ENCODE results near the gene LHFPL4. TPM values are rescaled to one million over a fixed set of nuclear protein-coding genes. Genes with fewer than 3 reads are reported as not detected.

The LHFPL4 gene
- total and polyA plus RNA-seq, 2 of the 8 experiments (the other 6 are each of a cell fraction or from before 2014, with no cell fraction given) = 5.0 to 16.9 TPM

DNA sequence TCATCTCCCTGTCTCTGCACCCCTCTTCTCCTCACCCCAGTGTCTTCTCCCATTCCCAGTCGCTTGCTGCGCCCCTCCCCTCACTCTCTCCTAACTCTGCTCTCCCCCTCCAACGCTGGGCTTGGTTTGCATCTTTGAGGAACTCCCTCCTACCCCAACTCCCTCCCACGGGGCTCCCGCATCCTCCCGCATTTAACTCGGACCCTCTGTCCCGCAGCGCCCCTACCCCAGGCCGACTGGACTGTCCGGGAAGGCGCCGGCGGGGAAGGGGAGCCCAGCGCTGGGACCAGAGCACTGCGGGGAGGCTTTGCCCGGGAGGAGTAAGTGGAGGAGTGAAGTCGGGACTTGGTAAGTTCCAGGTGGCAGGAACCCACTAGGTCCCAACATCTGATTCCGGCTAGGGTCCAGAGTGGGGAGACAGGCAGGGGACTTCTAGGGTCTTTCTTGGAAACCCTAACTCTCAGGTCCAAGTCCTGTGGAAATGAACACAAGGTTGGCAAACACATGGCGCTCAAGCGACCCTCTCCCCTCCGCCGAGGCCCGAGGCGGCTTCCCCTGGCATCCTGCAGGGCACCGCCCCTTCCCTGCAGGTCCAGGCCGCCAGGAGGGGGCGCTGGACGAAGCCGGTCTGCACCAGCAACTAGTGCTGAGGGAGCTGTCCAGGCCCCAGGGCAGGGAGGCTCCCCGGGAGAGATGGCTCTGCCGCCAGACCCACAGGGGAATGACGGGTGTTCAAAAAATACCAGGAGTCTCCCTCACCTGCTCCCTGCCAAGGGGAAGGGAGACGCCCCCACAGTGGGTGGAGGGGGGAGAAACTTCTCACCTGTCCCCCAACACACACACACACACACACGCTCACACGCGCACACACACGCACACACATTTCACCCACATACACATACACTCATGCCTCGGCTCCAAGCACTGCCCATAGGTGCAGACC lies 53.2 kb downstream of the LHFPL4 start:
- POLR2A ChIA-PET (ENCODE audit: partially characterized antibody) = interaction anchor here (0.6 to 2.0 kb wide), 8 partner anchors 7 to 1401 kb away, joined by 3 to 7 read pairs (median 4); partner anchors contain the start of gene THUMPD3
- H3K23me2 ChIP-seq (ENCODE audit: low read depth, low read length) = peaks cover 8% of the 10 kb centered on the region; the same call in 1 of the 2 replicates
- 18% methylated on average over 33 of the region's 39 CpGs; no CpG with 5 or more reads in 1 of the 2 experiments for WGBS, 2 experiments (ENCODE audit: extremely low coverage in 1 of 2, insufficient coverage in 1 of 2, insufficient read length in 1 of 2, insufficient replicate concordance in 2 of 2, low coverage in 1 of 2, low lambda C conversion rate in 2 of 2, missing lambda C conversion rate in 1 of 2)
- TF ChIP-seq RBBP5 (IDR thresholded peaks at IDR 0.05; ENCODE audit: borderline replicate concordance, low read depth, low read length) (peak; percentile 54), SP2 (IDR thresholded peaks at IDR 0.05; ENCODE audit: low read length) (no peak), TBP (IDR thresholded peaks at IDR 0.05; ENCODE audit: low read depth, low read length) (peak; percentile 38; the same call in 1 of the 2 replicates), KDM5A (IDR thresholded peaks at IDR 0.05; ENCODE audit: low read length) (no peak), ASH2L (IDR thresholded peaks at IDR 0.05; ENCODE audit: low read length) (peak; percentile 93), EZH2 (IDR thresholded peaks at IDR 0.05; ENCODE audit: low read depth, low read length, severe bottlenecking) (no peak), POLR2AphosphoS5 (IDR thresholded peaks at IDR 0.05; ENCODE audit: low read depth, low read length) (no peak; the same call in 1 of the 2 replicates), SAP30 (IDR thresholded peaks at IDR 0.05; ENCODE audit: insufficient read depth, insufficient replicate concordance, low read length) (peak; percentile 34), RAD21 (IDR thresholded peaks at IDR 0.05 in 1 of 2, conservative IDR thresholded peaks at IDR 0.05 in 1 of 2; ENCODE audit: low read depth in 2 of 2, low read length in 2 of 2) (peak; percentile 68 to 76)

More for the DNA sequence above, 53.2 kb downstream of the LHFPL4 start:
- Histone ChIP-seq H3K9me3 (ENCODE audit: insufficient read depth in 2 of 2, low read depth in 1 of 2, low read length in 1 of 2) (no peaks in the 10 kb centered on the region), H4K20me1 (replicated peaks in 1 of 2; ENCODE audit: control insufficient read depth in 1 of 2, insufficient read depth in 2 of 2, low read length in 2 of 2) (peaks cover 0 to 2% of the 10 kb centered on the region in 2 experiments), H3K56ac (replicated peaks; ENCODE audit: insufficient read length, low read depth, low read length) (peak overlapping the region; percentile 0), H2BK120ac (replicated peaks; ENCODE audit: low read depth, low read length) (no peak overlapping the region), H3K79me1 (ENCODE audit: low read depth, low read length) (no peaks in the 10 kb centered on the region), H2BK5ac (ENCODE audit: low read depth, low read length) (0 out of 2 replicates have a peak overlapping the region, but pooled peaks have one; percentile 56), H2BK20ac (ENCODE audit: low read length) (no peak overlapping the region), H2AFZ (ENCODE audit: low read length) (peak overlapping the region; percentile 89; the same call in 1 of the 2 replicates), H3K27ac (ENCODE audit: low read depth, low read length) (no peak overlapping the region), H2AK5ac (ENCODE audit: low read depth, low read length) (no peak overlapping the region), H3K27me3 (replicated peaks in 1 of 4; ENCODE audit: control insufficient read depth in 3 of 4, extremely low read depth in 1 of 4, insufficient read depth in 3 of 4, low read length in 3 of 4) (peaks cover 0 to 12% (median 11%) of the 10 kb centered on the region in 4 experiments; a peak in 5 of 7 replicates), H3K9ac (replicated peaks in 1 of 4; ENCODE audit: extremely low read depth in 1 of 4, low read depth in 3 of 4, low read length in 3 of 4) (peak overlapping the region in 3 of 4 experiments; percentile 33 to 56 (median 35); a peak in 3 of 7 replicates), H3K18ac (ENCODE audit: extremely low read depth, low read length) (peak overlapping the region; percentile 87), H3K4ac (replicated peaks; ENCODE audit: insufficient read length, low read depth, low read length) (no peak overlapping the region), H3K4me3 (ENCODE audit: extremely low read depth in 1 of 4, insufficient read depth in 2 of 4, low read depth in 3 of 4, low read length in 4 of 4) (peak overlapping the region; percentile 58 to 92 (median 70)), H3K23ac (ENCODE audit: insufficient read length) (no peak overlapping the region), H3K14ac (ENCODE audit: insufficient read length) (no peak overlapping the region), H4K5ac (ENCODE audit: insufficient read length, low read depth, low read length) (peak overlapping the region; percentile 22), H3K4me1 (replicated peaks in 1 of 4; ENCODE audit: control insufficient read depth in 3 of 4, insufficient read depth in 4 of 4, low read length in 3 of 4) (peaks cover 0 to 6% (median 3%) of the 10 kb centered on the region in 4 experiments; a peak in 4 of 7 replicates), H3K79me2 (ENCODE audit: control insufficient read depth in 1 of 2, insufficient read depth in 2 of 2, low read length in 2 of 2) (no peaks in the 10 kb centered on the region), H3K36me3 (ENCODE audit: control insufficient read depth in 2 of 4, insufficient read depth in 4 of 4, low read length in 3 of 4) (no peaks in the 10 kb centered on the region), H3K4me2 (ENCODE audit: insufficient read depth in 1 of 2, low read depth in 2 of 2, low read length in 2 of 2) (peak overlapping the region; percentile 93 to 97), H2BK12ac (ENCODE audit: low read depth, low read length) (peak overlapping the region; percentile 63; the same call in 1 of the 2 replicates), H4K91ac (replicated peaks; ENCODE audit: insufficient read length, low read length) (peak overlapping the region; percentile 48), H2BK15ac (ENCODE audit: low read length) (no peak overlapping the region), H4K8ac (ENCODE audit: extremely low read depth, insufficient read depth, low read length) (peak overlapping the region; percentile 72)
- DNase-seq (ENCODE audit: low read depth in 1 of 2, low spot score in 2 of 2) (peak; percentile 63 to 99), FAIRE-seq (no peak)
- CTCF ChIA-PET (ENCODE audit: partially characterized antibody) = interaction anchor here (0.6 to 6.7 kb wide), 25 partner anchors 7 to 731 kb away, joined by 3 to 109 read pairs (median 5); partner anchors contain the start of genes BRPF1, OXTR and THUMPD3

Data from H1 (cell line).